IPS-NIHi11 (cell line): ENCODE measurements around the gene CBFA2T3.

ENCODE experiments used
- DNase-seq: peaks from one replicate; pipeline ENCODE4 v3.0.0; 2012; ENCODE audit warnings: mixed read lengths, low spot score

Gene CBFA2T3

GRCh38 chr16:88876942-88877526, 100.0 kb downstream of the CBFA2T3 start:
- no peak for DNase-seq

GRCh38 chr16:88875703-88876234, 101.2 kb downstream of the CBFA2T3 start:
- no peak for DNase-seq

DNA sequence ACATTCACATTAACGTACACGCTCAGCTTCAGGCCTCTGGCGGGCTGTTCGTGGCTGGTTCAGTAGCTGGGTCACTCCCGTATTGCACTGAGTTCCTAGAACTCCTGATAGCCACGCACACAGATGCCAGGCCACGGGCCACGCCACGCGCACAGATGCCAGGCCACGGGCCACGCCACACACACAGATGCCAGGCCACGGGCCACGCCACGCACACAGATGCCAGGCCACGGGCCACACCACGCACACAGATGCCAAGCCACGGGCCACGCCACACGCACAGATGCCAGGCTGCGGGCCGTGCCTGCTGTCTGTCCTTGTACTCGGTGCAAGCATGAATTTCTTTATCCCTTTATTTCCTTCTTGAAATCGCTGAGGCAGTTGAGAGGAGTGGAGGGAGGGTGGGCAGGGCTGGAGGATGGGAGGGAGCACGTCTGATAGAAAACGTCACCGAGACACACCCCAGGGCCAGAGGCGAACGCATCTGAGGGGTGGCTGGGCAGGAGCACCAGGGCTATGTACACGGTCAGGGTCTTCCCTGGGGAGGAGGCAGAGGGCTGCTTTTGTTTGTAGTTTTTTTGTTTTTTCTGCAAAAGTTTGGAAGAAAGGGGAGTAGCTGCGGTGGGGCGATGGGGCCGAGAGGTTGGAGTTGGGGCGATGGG, 101.9 kb downstream of the CBFA2T3 start:
- no peak for DNase-seq

- no peak for DNase-seq
Measured at GRCh38 chr16:88872650-88873331, 104.2 kb downstream of the CBFA2T3 start.

DNA sequence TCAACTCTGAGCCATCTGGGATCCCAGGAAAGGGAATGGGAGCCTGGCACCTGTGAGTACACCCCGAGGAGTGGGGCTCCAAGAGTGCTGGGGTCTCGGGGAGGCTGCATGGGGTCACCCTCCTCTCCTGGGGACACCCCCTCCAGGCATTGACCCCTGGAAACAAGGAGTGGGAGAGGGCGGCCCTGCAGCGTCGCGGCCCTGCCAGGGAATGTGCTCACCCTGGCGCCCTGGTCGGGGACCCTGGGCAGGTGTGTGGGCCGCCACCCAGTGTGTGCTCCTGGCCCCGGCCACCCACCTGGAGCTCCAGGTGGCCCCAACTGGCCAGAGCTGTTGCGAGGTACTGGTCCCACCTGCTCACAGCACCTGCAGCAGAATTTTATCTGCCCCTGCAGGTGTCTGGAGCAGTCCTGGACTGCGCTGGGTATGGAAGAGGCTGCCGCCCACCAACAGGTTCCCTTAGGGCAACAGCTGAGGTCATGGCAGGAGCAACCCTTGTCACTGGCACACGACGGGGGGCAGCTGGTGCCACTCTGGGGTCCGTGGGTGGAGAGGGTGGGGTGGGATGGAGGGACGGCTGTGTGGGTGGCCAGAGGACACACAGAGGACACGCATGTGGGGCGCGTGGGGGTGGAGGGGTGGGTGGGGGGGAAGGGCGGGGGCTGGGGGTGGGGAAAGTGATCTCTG, 105.1 kb downstream of the CBFA2T3 start:
- no peak for DNase-seq

GRCh38 chr16:88871349-88871702, 105.7 kb downstream of the CBFA2T3 start:
- no peak for DNase-seq

DNA sequence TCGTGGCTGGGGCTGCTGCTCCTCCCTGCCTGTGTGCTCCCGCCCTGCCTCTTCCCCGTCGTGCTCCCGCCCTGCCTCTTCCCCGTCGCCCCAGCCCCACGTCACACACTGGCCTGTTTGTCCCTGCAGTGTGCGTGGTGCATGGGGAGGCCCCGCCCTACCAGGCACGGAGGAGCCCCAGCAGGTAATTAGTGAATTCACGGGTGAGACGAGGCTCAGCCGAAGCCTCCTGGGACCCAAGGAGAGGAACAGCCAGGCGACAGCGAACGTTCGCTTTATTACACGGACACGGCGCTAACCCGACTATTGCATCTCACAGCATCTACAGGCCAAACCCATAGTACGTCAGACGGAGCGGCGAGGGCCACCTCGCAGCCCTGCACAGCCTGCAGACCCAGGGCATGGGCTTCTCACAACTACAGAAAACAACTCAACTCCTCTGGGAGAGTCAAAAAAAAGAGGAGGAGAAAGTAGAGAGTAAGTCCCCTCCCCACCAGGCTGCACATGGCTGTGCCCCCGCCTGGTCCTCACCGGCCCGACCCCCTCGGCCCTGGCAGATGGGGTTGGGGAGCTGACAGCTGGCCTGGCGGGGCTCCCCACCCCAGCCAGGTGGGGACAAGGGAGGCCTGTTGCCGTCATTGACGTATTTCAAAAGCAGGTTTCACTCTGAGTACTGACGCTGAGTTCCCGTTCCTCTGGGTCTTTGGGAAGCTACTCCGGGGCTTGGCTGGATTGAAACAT, 106.2 kb downstream of the CBFA2T3 start:
- DNase-seq = no peak

DNA sequence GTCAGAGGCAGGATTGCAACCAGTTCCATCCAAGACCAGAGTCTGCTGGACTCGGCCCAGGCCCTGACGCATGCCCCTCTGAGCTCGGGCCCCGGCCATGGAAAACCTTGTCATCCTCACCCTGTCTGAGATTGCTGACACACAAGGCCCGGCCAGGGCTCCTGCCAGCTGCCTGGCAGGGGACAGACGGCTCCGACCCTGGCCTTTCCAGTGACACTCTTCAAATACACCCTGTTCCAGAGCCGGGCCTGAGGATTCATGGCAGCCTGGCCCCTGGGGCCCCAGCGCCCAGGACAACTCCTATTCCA, 107.4 kb downstream of the CBFA2T3 start:
- DNase-seq = no peak

DNA sequence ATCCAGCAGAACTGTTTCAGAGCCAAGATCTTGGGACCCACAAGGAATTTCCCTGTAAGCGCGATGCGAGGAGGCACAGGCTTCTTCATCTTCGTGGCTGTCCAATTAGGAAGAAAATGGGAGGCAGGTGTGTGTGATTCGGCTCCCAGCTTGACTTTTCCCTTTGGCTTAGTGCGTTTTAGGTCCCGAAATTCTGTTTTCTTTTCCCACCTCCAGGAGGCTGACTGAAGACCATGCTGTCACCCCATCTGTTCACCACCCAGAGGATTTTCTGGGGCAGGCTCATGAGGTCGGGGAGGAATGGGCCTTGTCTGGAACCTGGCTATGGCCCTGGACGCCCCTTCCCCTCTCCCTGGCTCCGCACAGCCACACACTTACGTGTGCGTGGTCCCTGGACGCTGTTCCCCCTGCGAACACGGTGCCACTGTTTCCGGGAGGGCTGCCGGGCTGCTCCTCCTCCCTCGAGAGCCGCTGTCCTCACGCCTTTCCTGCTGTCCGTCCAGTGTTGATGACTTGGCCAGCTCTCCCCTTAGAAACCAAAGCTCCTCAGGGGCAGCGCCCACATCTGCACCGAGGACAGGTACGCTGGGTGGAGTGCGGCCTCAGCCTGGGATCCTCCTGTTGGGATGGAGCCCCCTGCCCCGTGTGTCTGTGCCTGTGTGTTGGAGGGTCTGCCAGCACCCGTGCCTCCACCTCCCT, 107.9 kb downstream of the CBFA2T3 start:
- no peak for DNase-seq

DNA sequence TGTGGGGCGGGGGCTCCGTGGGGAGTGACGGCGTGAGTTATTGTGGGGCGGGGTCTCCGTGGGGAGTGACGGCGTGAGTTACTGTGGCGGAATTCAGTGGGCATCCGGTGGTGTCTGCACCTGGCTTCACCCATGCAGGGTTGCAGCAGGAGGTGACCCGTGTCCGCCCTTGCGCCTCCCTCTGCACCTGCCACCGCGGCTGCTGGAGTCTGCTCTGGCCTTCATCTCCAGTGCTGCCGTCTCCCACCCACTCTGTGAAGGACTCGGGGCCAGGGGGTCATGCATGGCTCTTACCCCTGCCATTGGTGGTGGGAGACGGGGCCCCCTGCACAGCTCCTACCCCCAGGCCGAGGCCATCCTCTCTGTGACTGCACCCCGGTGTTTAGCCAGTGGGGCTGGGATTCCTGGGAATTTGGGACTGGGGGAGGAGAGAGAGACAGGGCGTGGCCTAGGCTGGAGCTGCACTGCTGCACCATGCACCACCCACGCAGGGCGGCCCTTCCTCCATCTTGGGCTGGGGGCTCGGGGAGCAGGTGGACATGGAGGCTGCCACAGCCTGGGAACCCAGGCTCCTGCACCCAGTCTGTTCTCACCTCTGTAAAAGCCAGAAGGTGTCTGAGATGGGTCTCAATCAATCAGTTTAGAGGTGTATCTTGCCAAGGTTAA, 109.3 kb downstream of the CBFA2T3 start:
- no peak for DNase-seq

DNA sequence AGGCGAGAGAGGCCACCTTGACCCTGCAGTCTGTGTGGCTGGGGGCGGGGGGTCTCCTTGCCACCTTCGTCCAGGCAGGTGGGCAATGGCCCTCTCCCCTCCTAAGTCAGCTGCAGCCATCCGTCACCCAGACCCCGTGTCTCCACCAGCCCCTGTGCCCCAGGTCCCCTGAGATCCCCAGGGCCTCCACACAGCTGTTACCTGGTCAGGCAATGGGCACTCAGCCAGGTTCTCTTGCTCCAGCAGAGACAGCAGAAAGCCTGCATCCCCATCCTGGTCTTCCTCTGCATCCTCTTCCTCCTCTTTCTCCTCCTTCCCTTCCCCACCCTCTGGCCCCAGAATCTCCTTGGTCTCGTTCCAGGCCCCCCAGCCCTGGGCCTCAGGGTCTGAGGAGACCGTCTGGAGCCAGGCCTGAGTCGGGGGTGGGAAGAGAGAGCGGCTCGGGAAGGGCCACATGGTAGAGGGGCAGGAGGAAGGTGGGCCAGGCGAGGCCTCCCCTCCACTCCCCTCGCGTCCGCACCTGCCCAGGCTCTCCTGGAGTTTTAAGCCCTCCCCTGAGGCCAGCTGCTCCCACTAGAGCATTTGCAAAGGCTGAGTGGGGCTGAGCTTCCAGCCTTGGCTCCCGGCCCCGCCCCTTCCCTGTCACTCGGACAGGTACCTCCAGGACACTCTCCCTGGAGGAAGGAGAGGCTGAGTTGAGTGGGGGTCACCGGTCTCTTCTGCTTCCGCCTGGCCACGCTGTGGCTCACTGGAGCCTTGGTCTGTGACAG, 110.7 kb downstream of the CBFA2T3 start, which contains the start of gene PABPN1L:
PABPN1L (minus strand) TSS at position 510 of the 770 bp plus-strand sequence; CDS start at position 456, 54 bp downstream.
- DNase-seq = no peak

GRCh38 chr16:88865742-88866141, 111.3 kb downstream of the CBFA2T3 start:
- no peak for DNase-seq

DNA sequence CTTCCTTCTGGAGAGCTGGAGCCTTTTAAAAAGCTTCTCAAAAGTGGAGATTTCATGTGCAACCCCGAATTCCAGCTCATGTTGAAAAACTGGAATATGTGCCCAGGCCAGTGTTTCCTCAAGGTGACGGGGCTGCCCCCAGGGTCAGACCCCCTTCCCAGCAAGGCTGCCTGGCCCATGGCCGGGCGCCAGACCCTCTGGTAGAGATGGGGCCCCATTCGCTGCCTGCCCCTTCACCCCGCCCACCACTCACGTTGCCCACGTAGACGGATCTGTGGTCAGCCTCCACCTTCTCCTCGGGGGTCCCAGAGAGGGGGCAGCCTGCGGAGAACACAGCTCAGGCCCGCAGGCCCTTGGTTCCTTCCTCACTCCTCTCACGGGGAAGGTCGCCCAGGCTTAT, 111.7 kb downstream of the CBFA2T3 start:
- DNase-seq = no peak

DNA sequence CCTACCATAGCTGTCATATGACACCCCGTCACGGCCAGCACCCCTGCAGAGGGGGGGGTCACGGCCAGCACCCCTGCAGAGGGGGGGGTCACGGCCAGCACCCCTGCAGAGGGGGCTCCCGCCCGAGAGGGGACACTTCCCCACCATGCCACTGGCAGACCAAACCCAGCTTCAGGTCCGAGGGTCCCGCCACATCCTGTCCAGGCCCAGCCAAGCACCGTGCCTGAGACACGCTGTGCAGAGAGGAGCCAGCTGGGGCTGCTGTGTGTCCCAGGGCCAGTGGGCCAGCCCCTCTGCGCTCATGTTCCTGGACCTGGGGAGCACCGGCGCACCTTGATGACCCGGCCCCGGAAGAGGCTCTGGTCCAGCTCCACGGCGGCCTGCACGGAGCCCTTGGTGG, 112.5 kb downstream of the CBFA2T3 start:
- no peak for DNase-seq

- no peak for DNase-seq
Measured at GRCh38 chr16:88864099-88864498, 112.9 kb downstream of the CBFA2T3 start.

DNA sequence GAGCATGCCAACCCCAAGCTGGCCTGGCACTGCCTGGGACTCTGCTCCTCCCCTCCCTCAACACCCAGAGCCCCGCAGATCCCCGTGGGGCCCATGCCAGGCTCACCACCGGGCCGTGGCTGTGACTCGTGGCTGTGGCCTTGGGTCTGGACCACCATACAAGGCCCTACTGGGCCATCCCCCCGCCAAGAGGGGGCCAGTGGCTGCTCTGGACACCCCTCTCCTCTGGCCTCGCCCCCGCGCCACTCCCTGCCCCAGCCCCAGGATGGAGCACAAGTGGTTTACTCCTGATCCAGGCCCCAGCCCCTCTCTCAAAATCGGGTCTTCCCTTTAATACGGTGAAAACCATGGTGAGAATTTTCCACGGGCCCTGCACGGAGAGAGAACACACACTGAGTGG, 113.6 kb downstream of the CBFA2T3 start:
- DNase-seq = no peak

- DNase-seq = no peak
Measured at GRCh38 chr16:88862968-88863367, 114.0 kb downstream of the CBFA2T3 start.

DNA sequence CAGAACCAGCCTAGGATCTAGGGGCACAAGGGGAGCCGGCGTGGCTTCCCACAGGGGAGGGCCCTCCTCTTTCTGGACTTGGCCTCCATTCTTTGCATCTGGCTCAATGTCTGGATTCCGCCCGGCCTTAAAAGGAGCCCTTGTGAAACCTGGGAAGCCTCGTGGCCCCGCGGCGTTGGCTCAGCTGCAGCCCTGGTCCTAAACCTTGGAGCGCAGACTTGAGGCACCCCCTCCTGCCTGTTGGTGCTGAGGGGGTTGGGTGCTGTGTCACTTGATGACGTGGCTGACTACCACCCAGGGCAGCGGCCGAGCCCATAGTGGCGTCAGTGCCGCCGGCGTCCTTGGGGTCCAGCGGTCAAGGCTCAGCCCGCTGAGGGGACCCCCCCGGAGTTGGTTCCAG, 115.6 kb downstream of the CBFA2T3 start:
- no peak for DNase-seq

- no peak for DNase-seq
Measured at GRCh38 chr16:88859381-88860091, 117.5 kb downstream of the CBFA2T3 start.
